HCT116 (cell line): ENCODE measurements around the gene NPFF. TPM values are rescaled to one million over a fixed set of nuclear protein-coding genes. Genes with fewer than 3 reads are reported as not detected.

Source experiments
- ATAC-seq: fragments of 200-7000 bp; cut with Tn5 transposase; 2 replicates; pipeline ENCODE4 v1.9.1; 2020; ENCODE audit warnings: mild to moderate bottlenecking, moderate library complexity
- BruUV-seq: library from RNA; stranded (reverse); fragments of 400-500 nt; replicated peaks from 2 replicates; lab custom pipeline; 2021; lab: Mats Ljungman, UMichigan
- CTCF ChIA-PET: fragments of 300-600 bp; sonication (Branson Sonifier 250); formaldehyde crosslinking; loops from one replicate; lab custom pipeline; 2021; ENCODE audit warnings: antibody characterized with exemption; lab: Charles Lee
- POLR2A ChIA-PET: fragments of 300-600, 350-600 bp; sonication (Branson Sonifier 250); formaldehyde crosslinking; loops from one replicate; lab custom pipeline; 2021; ENCODE audit warnings: antibody characterized with exemption; lab: Charles Lee
- RAD21 ChIA-PET, 2 experiments: fragments of 300-600 bp; sonication (Branson Sonifier 250); formaldehyde crosslinking; loops; one replicate each; lab custom pipeline; 2023; ENCODE audit warnings: low total read pairs in 2 of 2; ENCODE audit not compliant: uncharacterized antibody in 2 of 2, unreplicated experiment in 2 of 2, low non-redundant PET in 1 of 2; lab: Charles Lee
- DNase-seq: peaks from one replicate; pipeline ENCODE4 v3.0.0-alpha.2; 2010; ENCODE audit warnings: low read depth, low spot score
- H2AFZ ChIP-seq: fragments of 200-600 bp; shearing (Covaris generic), sonication (generic); 2 replicates; pipeline ENCODE4 v1.6.1; 2017; ENCODE audit warnings: low read depth, mixed run types, mixed read lengths, antibody characterized with exemption, low read length; ENCODE audit not compliant: poor library complexity, severe bottlenecking
- H3K27ac ChIP-seq: 2 replicates; pipeline ENCODE4 v1.5.1; 2012; ENCODE audit warnings: low read depth, low read length
- H3K27me3 ChIP-seq: fragments of 200-600 bp; sonication (generic); 2 replicates; pipeline ENCODE4 v1.6.1; 2016; ENCODE audit warnings: mixed run types, low read length, mixed read lengths; ENCODE audit not compliant: insufficient read depth
- H3K36me3 ChIP-seq, 2 experiments: fragments of 200-500 bp in 1 of 2; fragments of 200-600 bp in 1 of 2; sonication (Bioruptor generic) in 1 of 2; sonication (generic) in 1 of 2; 2 replicates each; pipeline versions ENCODE4 v1.5.1 to v1.6.1; 2014 to 2016; ENCODE audit warnings: low read length in 2 of 2, inconsistent platforms in 1 of 2, mixed read lengths in 1 of 2, mixed run types in 1 of 2; ENCODE audit not compliant: insufficient read depth in 2 of 2, control insufficient read depth in 1 of 2
- H3K4me1 ChIP-seq, 2 experiments: fragments of 200-600 bp in 1 of 2; sonication (generic) in 1 of 2; 2 replicates each; pipeline versions ENCODE4 v1.5.1 to v1.6.1; 2012 to 2017; ENCODE audit warnings: low read length in 2 of 2, inconsistent platforms in 1 of 2, mild to moderate bottlenecking in 1 of 2, mixed read lengths in 1 of 2, mixed run types in 1 of 2, moderate library complexity in 1 of 2; ENCODE audit not compliant: insufficient read depth in 2 of 2, control insufficient read depth in 1 of 2
- H3K4me2 ChIP-seq: fragments of 200-600 bp; sonication (generic); 2 replicates; pipeline ENCODE4 v1.6.1; 2017; ENCODE audit warnings: mixed run types, low read length, mixed read lengths
- H3K4me3 ChIP-seq, 2 experiments: fragments of 200-600 bp in 1 of 2; sonication (generic) in 1 of 2; replicated peaks in 1 of 2; 2 replicates each; pipeline ENCODE4 v1.5.1; 2011 to 2016; ENCODE audit warnings: low read length in 2 of 2, control low read depth in 1 of 2, low read depth in 1 of 2, mild to moderate bottlenecking in 1 of 2, mixed read lengths in 1 of 2, mixed run types in 1 of 2
- H3K79me2 ChIP-seq: fragments of 200-600 bp; sonication (generic); 2 replicates; pipeline ENCODE4 v1.6.1; 2017; ENCODE audit warnings: mild to moderate bottlenecking, mixed run types, low read length, moderate library complexity, mixed read lengths; ENCODE audit not compliant: insufficient read depth
- H3K9ac ChIP-seq: fragments of 200-600 bp; sonication (generic); 2 replicates; pipeline ENCODE4 v1.6.1; 2016; ENCODE audit warnings: low read length, mixed read lengths
- H3K9me2 ChIP-seq: fragments of 200-600 bp; sonication (generic), shearing (Covaris generic); 2 replicates; pipeline ENCODE4 v1.6.1; 2017; ENCODE audit warnings: mixed run types, mild to moderate bottlenecking, moderate library complexity; ENCODE audit not compliant: insufficient read depth
- H3K9me3 ChIP-seq, 2 experiments: fragments of 200-500 bp in 1 of 2; fragments of 200-600 bp in 1 of 2; sonication (Bioruptor generic) in 1 of 2; sonication (generic) in 1 of 2; 2 replicates each; pipeline ENCODE4 v1.6.1; 2014 to 2017; ENCODE audit warnings: low read length in 2 of 2, mixed read lengths in 2 of 2, inconsistent platforms in 1 of 2, low read depth in 1 of 2, mild to moderate bottlenecking in 1 of 2, mixed run types in 1 of 2, moderate library complexity in 1 of 2; ENCODE audit not compliant: control insufficient read depth in 1 of 2, insufficient read depth in 1 of 2
- H4K20me1 ChIP-seq: fragments of 200-600 bp; sonication (generic), shearing (Covaris generic); 2 replicates; pipeline ENCODE4 v1.6.1; 2017; ENCODE audit warnings: mixed run types, mild to moderate bottlenecking, moderate library complexity; ENCODE audit not compliant: insufficient read depth
- CBX3 ChIP-seq: IDR thresholded peaks from 2 replicates; pipeline ENCODE4 v1.6.1; 2012; ENCODE audit warnings: low read depth
- CEBPB ChIP-seq: IDR thresholded peaks from 2 replicates; pipeline ENCODE4 v1.6.1; 2012; ENCODE audit warnings: low read depth
- CTCF ChIP-seq, 3 experiments: fragments of 200-600 bp in 1 of 3; sonication (generic) in 1 of 3; IDR thresholded peaks in 2 of 3; conservative IDR thresholded peaks in 1 of 3; 2 replicates each; pipeline ENCODE4 v1.5.1; 2012 to 2017; ENCODE audit warnings: low read depth in 2 of 3, low read length in 2 of 3, antibody characterized with exemption in 1 of 3, borderline replicate concordance in 1 of 3, control low read depth in 1 of 3, mild to moderate bottlenecking in 1 of 3, mixed read lengths in 1 of 3, mixed run types in 1 of 3, moderate library complexity in 1 of 3; ENCODE audit not compliant: insufficient read depth in 1 of 3
- EGR1 ChIP-seq: IDR thresholded peaks from 2 replicates; pipeline ENCODE4 v1.6.1; 2012; ENCODE audit warnings: low read depth
- EZH2 ChIP-seq: fragments of 200-600 bp; sonication (generic); IDR thresholded peaks from 2 replicates; pipeline ENCODE4 v1.6.1; 2017; ENCODE audit warnings: antibody characterized with exemption, mixed run types
- EZH2phosphoT487 ChIP-seq: fragments of 200-600 bp; IDR thresholded peaks from 2 replicates; pipeline ENCODE4 v1.6.1; 2018; ENCODE audit warnings: antibody characterized with exemption, borderline replicate concordance
- FOSL1 ChIP-seq: IDR thresholded peaks from 2 replicates; pipeline ENCODE4 v1.6.1; 2012; ENCODE audit warnings: low read depth
- POLR2AphosphoS5 ChIP-seq: IDR thresholded peaks from 2 replicates; pipeline ENCODE4 v1.6.1; 2011; ENCODE audit warnings: mild to moderate bottlenecking, low read depth, low read length, moderate library complexity
- RAD21 ChIP-seq: IDR thresholded peaks from 2 replicates; pipeline ENCODE4 v1.6.1; 2012; ENCODE audit warnings: low read depth, mild to moderate bottlenecking
- REST ChIP-seq: IDR thresholded peaks from 2 replicates; pipeline ENCODE4 v1.6.1; 2012; ENCODE audit warnings: low read depth
- SIN3A ChIP-seq: IDR thresholded peaks from 2 replicates; pipeline ENCODE4 v1.6.1; 2012; ENCODE audit warnings: low read depth
- SP1 ChIP-seq: IDR thresholded peaks from 2 replicates; pipeline ENCODE4 v1.6.1; 2012; ENCODE audit warnings: low read depth
- ZFX ChIP-seq: fragments of 450-650 bp; IDR thresholded peaks from 2 replicates; pipeline ENCODE4 v1.6.1; 2017
- intact Hi-C: fragments of 100-400 bp; cut with micrococcal nuclease; formaldehyde crosslinking; loops from 2 replicates; pipeline ENCODE4 v1.10.0; 2022
- total RNA-seq: library from RNA; stranded (reverse); gene quantifications from one replicate; pipeline ENCODE4 v1.2.1, GENCODE V29; 2021; ENCODE audit not compliant: unreplicated experiment
- TF ChIP-seq, protein P1 (sequence below): IDR thresholded peaks from 2 replicates; pipeline ENCODE4 v1.6.1; 2012

Gene NPFF
- total RNA-seq, 1 experiment from 2014 or later, result not detected

- TF ChIP-seq CTCF (IDR thresholded peaks at IDR 0.05 in 2 of 3, conservative IDR thresholded peaks at IDR 0.05 in 1 of 3; ENCODE audit: borderline replicate concordance in 1 of 3, insufficient read depth in 1 of 3, low read depth in 2 of 3, low read length in 2 of 3) (no peak), CBX3 (no peak), POLR2AphosphoS5 (no peak), FOSL1 (no peak), EGR1 (no peak), EZH2phosphoT487 (no peak), SIN3A (no peak), EZH2 (no peak), SP1 (no peak), RAD21 (no peak), CEBPB (no peak), ZFX (no peak), REST (no peak)
- TF ChIP-seq, protein P1, sequence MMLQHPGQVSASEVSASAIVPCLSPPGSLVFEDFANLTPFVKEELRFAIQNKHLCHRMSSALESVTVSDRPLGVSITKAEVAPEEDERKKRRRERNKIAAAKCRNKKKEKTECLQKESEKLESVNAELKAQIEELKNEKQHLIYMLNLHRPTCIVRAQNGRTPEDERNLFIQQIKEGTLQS, result no peak
- ChIA-PET CTCF (no interaction called here), RAD21 (no interaction called here), POLR2A (no interaction called here)
- BruUV-seq, result no TSS peak
- DNase-seq (no peak), ATAC-seq (no peak)
- H3K4me3 ChIP-seq, result no peak overlapping the region
- peaks cover 65 to 84% of the 10 kb centered on the region in 2 experiments for H3K36me3 ChIP-seq
- no peak overlapping the region for H2AFZ ChIP-seq
- no peaks in the 10 kb centered on the region for H3K27me3 ChIP-seq
- H3K9me3 ChIP-seq, result no peaks in the 10 kb centered on the region
- peaks cover 51% of the 10 kb centered on the region; the same call in 1 of the 2 replicates for H4K20me1 ChIP-seq
- intact Hi-C loops, result no loop called here
- H3K79me2 ChIP-seq, result peaks cover 69% of the 10 kb centered on the region
- no peak overlapping the region for H3K9ac ChIP-seq
- H3K4me1 ChIP-seq, result peaks cover 0 to 36% of the 10 kb centered on the region in 2 experiments; a peak in 2 of 4 replicates
- no peak overlapping the region for H3K4me2 ChIP-seq
- H3K27ac ChIP-seq, result no peak overlapping the region
- no peaks in the 10 kb centered on the region for H3K9me2 ChIP-seq
These were observed 28.4 kb downstream of the NPFF start for GRCh38 chr12:53478865-53479264.
